CD14-positive monocyte (primary cell): Measurements from ENCODE around the gene RYR2. TPM values are rescaled to one million over a fixed set of nuclear protein-coding genes. Genes with fewer than 3 reads are reported as not detected.

Experiments
- DNase-seq, 3 donors: peaks; one replicate each; pipeline ENCODE4 v3.0.0-alpha.2; 2011 to 2022
- H2AFZ ChIP-seq: 2 replicates; pipeline ENCODE4 v1.6.0; 2012; ENCODE audit warnings: mild to moderate bottlenecking, low read depth, low read length, inconsistent platforms; ENCODE audit not compliant: insufficient read depth, poor library complexity, severe bottlenecking
- H3K27ac ChIP-seq, 2 donors: 1 replicate in 1 of 2; 2 replicates in 1 of 2; pipeline ENCODE4 v1.5.1; 2012 to 2013; ENCODE audit warnings: low read length in 2 of 2, control low read depth in 1 of 2, inconsistent platforms in 1 of 2, low read depth in 1 of 2, mild to moderate bottlenecking in 1 of 2
- H3K27me3 ChIP-seq, 2 donors: one replicate each; pipeline versions ENCODE4 v1.6.0 to v1.6.1; 2011 to 2013; ENCODE audit warnings: low read length in 2 of 2; ENCODE audit not compliant: control insufficient read depth in 2 of 2, insufficient read depth in 2 of 2
- H3K36me3 ChIP-seq, 2 donors: replicated peaks in 1 of 2; 1 replicate in 1 of 2; 2 replicates in 1 of 2; pipeline versions ENCODE4 v1.5.1 to v1.6.1; 2012 to 2013; ENCODE audit warnings: low read length in 2 of 2, control low read depth in 1 of 2, inconsistent platforms in 1 of 2, mild to moderate bottlenecking in 1 of 2; ENCODE audit not compliant: insufficient read depth in 2 of 2, control insufficient read depth in 1 of 2
- H3K4me1 ChIP-seq, 2 donors: 1 replicate in 1 of 2; 2 replicates in 1 of 2; pipeline versions ENCODE4 v1.5.1 to v1.6.1; 2012 to 2013; ENCODE audit warnings: low read length in 2 of 2, control low read depth in 1 of 2, inconsistent platforms in 1 of 2, mild to moderate bottlenecking in 1 of 2, moderate library complexity in 1 of 2; ENCODE audit not compliant: insufficient read depth in 2 of 2, control insufficient read depth in 1 of 2
- H3K4me2 ChIP-seq: replicated peaks from 2 replicates; pipeline ENCODE3; 2012; ENCODE audit warnings: low read length, moderate library complexity, mild to moderate bottlenecking; ENCODE audit not compliant: poor library complexity, severe bottlenecking; ENCODE audit errors: extremely low read depth
- H3K4me3 ChIP-seq, 3 experiments: fragments of 200-600 bp in 1 of 3; sonication (generic) in 1 of 3; replicated peaks in 1 of 3; 1 replicate in 2 of 3; 2 replicates in 1 of 3; pipeline ENCODE4 v1.5.1; 2011 to 2013; ENCODE audit warnings: low read length in 3 of 3, mild to moderate bottlenecking in 3 of 3, control low read depth in 2 of 3, low read depth in 2 of 3, inconsistent platforms in 1 of 3, moderate library complexity in 1 of 3
- H3K79me2 ChIP-seq: 2 replicates; pipeline ENCODE4 v1.6.0; 2012; ENCODE audit warnings: mild to moderate bottlenecking, control low read depth, inconsistent platforms, low read length, moderate library complexity; ENCODE audit not compliant: insufficient read depth
- H3K9ac ChIP-seq: 2 replicates; pipeline ENCODE4 v1.6.0; 2017; ENCODE audit warnings: low read length, mild to moderate bottlenecking; ENCODE audit not compliant: insufficient read depth, poor library complexity, severe bottlenecking
- H3K9me3 ChIP-seq, 2 donors: replicated peaks in 1 of 2; 1 replicate in 1 of 2; 2 replicates in 1 of 2; pipeline versions ENCODE4 v1.5.1 to v1.6.1; 2012 to 2013; ENCODE audit warnings: low read length in 2 of 2, control low read depth in 1 of 2; ENCODE audit not compliant: control insufficient read depth in 1 of 2, insufficient read depth in 1 of 2
- H4K20me1 ChIP-seq: 2 replicates; pipeline ENCODE4 v1.6.0; 2012; ENCODE audit warnings: mild to moderate bottlenecking, low read length, control low read depth, moderate library complexity; ENCODE audit not compliant: insufficient read depth
- H3K27ac Mint-ChIP-seq, 7 donors: one replicate each; pipeline ENCODE4 v1.8.0; 2020; ENCODE audit warnings: mild to moderate bottlenecking in 7 of 7, mixed read lengths in 7 of 7, moderate library complexity in 6 of 7, inconsistent platforms in 2 of 7
- H3K27me3 Mint-ChIP-seq, 3 donors: one replicate each; pipeline ENCODE4 v1.8.0; 2021 to 2022; ENCODE audit warnings: low read depth in 3 of 3, mild to moderate bottlenecking in 3 of 3, mixed read lengths in 3 of 3, moderate library complexity in 3 of 3, inconsistent platforms in 1 of 3
- H3K36me3 Mint-ChIP-seq, 2 donors: one replicate each; pipeline ENCODE4 v1.8.0; 2020; ENCODE audit warnings: mixed read lengths in 2 of 2, inconsistent platforms in 1 of 2, mild to moderate bottlenecking in 1 of 2
- H3K4me1 Mint-ChIP-seq: one replicate; pipeline ENCODE4 v1.8.0; 2020; ENCODE audit warnings: mild to moderate bottlenecking, mixed read lengths
- H3K4me3 Mint-ChIP-seq, 2 donors: one replicate each; pipeline ENCODE4 v1.8.0; 2020; ENCODE audit warnings: mild to moderate bottlenecking in 2 of 2, mixed read lengths in 2 of 2, moderate library complexity in 1 of 2
- H3K9me3 Mint-ChIP-seq, 7 donors: one replicate each; pipeline ENCODE4 v1.8.0; 2020 to 2022; ENCODE audit warnings: mixed read lengths in 7 of 7, mild to moderate bottlenecking in 6 of 7, moderate library complexity in 6 of 7, inconsistent platforms in 2 of 7
- WGBS: methylation state at CpG from one replicate; pipeline ENCODE4 v1.1.5; 2013; ENCODE audit warnings: missing lambda C conversion rate; ENCODE audit not compliant: insufficient coverage; 5-methylcytosine and 5-hydroxymethylcytosine counted together
- intact Hi-C, 2 donors: fragments of 100-400 bp; cut with micrococcal nuclease; formaldehyde crosslinking; loops; one replicate each; pipeline versions ENCODE4 v1.15.0 to v1.15.1; 2023
- polyA plus RNA-seq, 3 donors: library from polyadenylated mRNA; depleted of rRNA in 1 of 3; unstranded in 2 of 3; stranded (reverse) in 1 of 3; fragments of 300-500 nt in 2 of 3; fragments of >200 nt in 1 of 3; fragmentation: Illumina TruSeq in 2 of 3; gene quantifications; 1 replicate in 2 of 3; 2 replicates in 1 of 3; pipeline ENCODE4 v1.2.3, GENCODE V29; 2012 to 2021
- TF ChIP-seq, protein P1 (sequence below): fragments of 200-600 bp; IDR thresholded peaks from one replicate; pipeline ENCODE4 v1.8.0; 2022; ENCODE audit warnings: antibody characterized with exemption, mild to moderate bottlenecking

RYR2 gene
- polyA plus RNA-seq, 3 donors = not detected

DNA sequence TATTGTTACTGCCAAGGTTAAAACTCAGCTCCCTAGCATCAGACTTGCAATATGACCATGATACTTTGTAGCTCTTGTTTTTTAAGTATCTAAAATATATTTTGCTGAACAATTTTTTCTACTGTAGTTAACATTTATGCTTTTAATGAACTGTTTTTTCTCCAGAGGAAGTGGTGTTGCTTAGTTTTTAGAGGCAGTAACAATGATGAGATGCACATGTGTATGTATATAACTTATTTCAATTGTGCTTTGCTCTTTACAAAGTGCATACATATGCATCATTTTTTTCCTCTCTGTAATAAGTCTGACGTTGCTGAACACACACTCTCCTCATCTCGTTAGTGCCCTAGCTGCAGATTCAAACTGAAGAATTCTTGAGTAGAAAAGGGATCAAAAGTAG, 430.0 kb downstream of the RYR2 start:
- no peak overlapping the region for H2AFZ ChIP-seq
- no peaks in the 10 kb centered on the region for H3K36me3 ChIP-seq
- no peaks in the 10 kb centered on the region for H3K79me2 ChIP-seq
- no peaks in the 10 kb centered on the region for H3K36me3 Mint-ChIP-seq
- H3K4me1 Mint-ChIP-seq = no peaks in the 10 kb centered on the region
- TF ChIP-seq, protein P1, sequence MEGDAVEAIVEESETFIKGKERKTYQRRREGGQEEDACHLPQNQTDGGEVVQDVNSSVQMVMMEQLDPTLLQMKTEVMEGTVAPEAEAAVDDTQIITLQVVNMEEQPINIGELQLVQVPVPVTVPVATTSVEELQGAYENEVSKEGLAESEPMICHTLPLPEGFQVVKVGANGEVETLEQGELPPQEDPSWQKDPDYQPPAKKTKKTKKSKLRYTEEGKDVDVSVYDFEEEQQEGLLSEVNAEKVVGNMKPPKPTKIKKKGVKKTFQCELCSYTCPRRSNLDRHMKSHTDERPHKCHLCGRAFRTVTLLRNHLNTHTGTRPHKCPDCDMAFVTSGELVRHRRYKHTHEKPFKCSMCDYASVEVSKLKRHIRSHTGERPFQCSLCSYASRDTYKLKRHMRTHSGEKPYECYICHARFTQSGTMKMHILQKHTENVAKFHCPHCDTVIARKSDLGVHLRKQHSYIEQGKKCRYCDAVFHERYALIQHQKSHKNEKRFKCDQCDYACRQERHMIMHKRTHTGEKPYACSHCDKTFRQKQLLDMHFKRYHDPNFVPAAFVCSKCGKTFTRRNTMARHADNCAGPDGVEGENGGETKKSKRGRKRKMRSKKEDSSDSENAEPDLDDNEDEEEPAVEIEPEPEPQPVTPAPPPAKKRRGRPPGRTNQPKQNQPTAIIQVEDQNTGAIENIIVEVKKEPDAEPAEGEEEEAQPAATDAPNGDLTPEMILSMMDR = no peak
- H3K27me3 Mint-ChIP-seq = peaks cover 0 to 10% (median 2%) of the 10 kb centered on the region in 3 donors
- intact Hi-C loops = no loop called here
- peaks cover 0 to 7% (median under 1%) of the 10 kb centered on the region in 7 donors for H3K9me3 Mint-ChIP-seq
- H3K4me2 ChIP-seq = no peak overlapping the region
- H3K9ac ChIP-seq = no peak overlapping the region
- H3K4me1 ChIP-seq = no peaks in the 10 kb centered on the region
- H3K27ac ChIP-seq = no peak overlapping the region
- H3K4me3 ChIP-seq = no peak overlapping the region
- no peaks in the 10 kb centered on the region for H3K9me3 ChIP-seq
- H4K20me1 ChIP-seq = no peaks in the 10 kb centered on the region
- H3K27ac Mint-ChIP-seq = no peak overlapping the region
- WGBS = no CpG with 5 or more reads among the region's 2 CpGs
- no peak overlapping the region for H3K4me3 Mint-ChIP-seq
- no peaks in the 10 kb centered on the region for H3K27me3 ChIP-seq
- DNase-seq = no peak

DNA sequence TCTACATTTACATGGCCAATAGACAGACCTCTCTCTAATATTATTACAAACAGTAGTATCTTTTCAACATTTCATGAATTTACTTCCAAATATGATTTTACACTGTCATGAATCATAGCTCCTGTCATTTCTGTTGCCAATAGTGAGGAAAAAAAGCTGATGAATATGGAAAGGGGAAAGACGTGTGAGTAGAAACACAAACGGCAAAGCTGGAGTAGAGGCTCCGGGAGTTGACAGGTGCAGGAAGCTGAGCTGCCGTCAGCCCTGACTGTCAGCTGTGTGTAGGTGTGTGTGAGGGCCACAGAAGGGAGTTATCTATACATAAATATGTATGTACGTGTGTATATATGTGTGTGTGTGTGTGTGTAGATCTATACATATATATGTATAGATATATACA, 431.9 kb downstream of the RYR2 start:
- no peak for DNase-seq
- intact Hi-C loops = no loop called here

More for the DNA sequence above, 431.9 kb downstream of the RYR2 start:
- H2AFZ ChIP-seq = no peak overlapping the region
- H3K9ac ChIP-seq = no peak overlapping the region
- Mint-ChIP-seq H3K36me3 (no peaks in the 10 kb centered on the region), H3K27ac (no peak overlapping the region), H3K9me3 (peaks cover 0 to 4% (median 2%) of the 10 kb centered on the region in 7 donors), H3K27me3 (peaks cover 0 to 7% (median 0%) of the 10 kb centered on the region in 3 donors), H3K4me3 (no peak overlapping the region), H3K4me1 (no peaks in the 10 kb centered on the region)
- no peak overlapping the region for H3K27ac ChIP-seq
- no peaks in the 10 kb centered on the region for H4K20me1 ChIP-seq
- TF ChIP-seq, protein P1 = no peak
- no peaks in the 10 kb centered on the region for H3K27me3 ChIP-seq
- no peaks in the 10 kb centered on the region for H3K9me3 ChIP-seq
- H3K79me2 ChIP-seq = no peaks in the 10 kb centered on the region
- H3K4me1 ChIP-seq = no peaks in the 10 kb centered on the region
- H3K4me3 ChIP-seq = no peak overlapping the region
- no peak overlapping the region for H3K4me2 ChIP-seq
- 88% methylated on average over 4 of the region's 5 CpGs for WGBS
- H3K36me3 ChIP-seq = no peaks in the 10 kb centered on the region
